ENCODE results near the gene IL1RAPL2.

DNA sequence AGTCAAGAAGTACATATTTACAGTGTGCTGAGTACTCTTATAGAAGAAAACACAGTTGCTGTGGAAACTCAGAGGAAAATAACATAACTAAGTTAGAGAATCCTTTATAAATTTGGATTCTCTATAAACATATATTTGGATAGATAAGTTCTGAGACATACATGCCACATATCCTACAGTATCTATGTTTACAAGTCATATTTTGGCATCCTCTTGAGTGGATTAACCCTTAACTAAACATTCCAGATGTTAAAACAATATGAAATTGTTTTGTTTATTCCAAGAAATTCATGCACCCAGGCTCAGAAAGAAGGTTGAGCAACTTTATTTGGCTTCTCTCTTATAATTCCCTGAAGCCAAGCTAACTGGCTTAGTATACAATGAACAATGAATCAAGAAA is 387.3 kb downstream of the IL1RAPL2 start:
- TF ChIP-seq RAD21 (IDR thresholded peaks at IDR 0.05; ENCODE audit: insufficient read depth, low read depth, low read length) (no peak), SIX5 (IDR thresholded peaks at IDR 0.05; ENCODE audit: low read depth, low read length, severe bottlenecking) (no peak), HDAC6 (IDR thresholded peaks at IDR 0.05; ENCODE audit: unreplicated experiment) (no peak)
- TF ChIP-seq, protein P1, sequence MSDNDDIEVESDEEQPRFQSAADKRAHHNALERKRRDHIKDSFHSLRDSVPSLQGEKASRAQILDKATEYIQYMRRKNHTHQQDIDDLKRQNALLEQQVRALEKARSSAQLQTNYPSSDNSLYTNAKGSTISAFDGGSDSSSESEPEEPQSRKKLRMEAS (IDR thresholded peaks at IDR 0.05; ENCODE audit: low read depth, low read length), result no peak
